ENCODE data around the gene GDPD5.

The GDPD5 gene

GRCh38 chr11:75468534-75469340 is 57.0 kb downstream of the GDPD5 start:
- DNase-seq (ENCODE audit: low read depth), result peak; percentile 38
- no peak overlapping the region for H3K4me3 ChIP-seq (ENCODE audit: low read length)
- TF ChIP-seq CTCF (conservative IDR thresholded peaks at IDR 0.05; ENCODE audit: low read length), result no peak

- TF ChIP-seq CTCF (conservative IDR thresholded peaks at IDR 0.05; ENCODE audit: low read length), result no peak
- H3K4me3 ChIP-seq (ENCODE audit: low read length), result no peak overlapping the region
- no peak for DNase-seq (ENCODE audit: low read depth)
Measured at GRCh38 chr11:75467881-75468280, 57.9 kb downstream of the GDPD5 start.

GRCh38 chr11:75467311-75467710 is 58.4 kb downstream of the GDPD5 start:
- no peak for DNase-seq (ENCODE audit: low read depth)
- TF ChIP-seq CTCF (conservative IDR thresholded peaks at IDR 0.05; ENCODE audit: low read length), result no peak
- H3K4me3 ChIP-seq (ENCODE audit: low read length), result no peak overlapping the region

GRCh38 chr11:75465701-75466531 is 59.8 kb downstream of the GDPD5 start:
- H3K4me3 ChIP-seq (ENCODE audit: low read length), result no peak overlapping the region
- peak; percentile 71 for DNase-seq (ENCODE audit: low read depth)
- no peak for TF ChIP-seq CTCF (conservative IDR thresholded peaks at IDR 0.05; ENCODE audit: low read length)

- no peak for TF ChIP-seq CTCF (conservative IDR thresholded peaks at IDR 0.05; ENCODE audit: low read length)
- DNase-seq (ENCODE audit: low read depth), result no peak
Measured at GRCh38 chr11:75463106-75463774, 62.5 kb downstream of the GDPD5 start.

GRCh38 chr11:75462117-75462653 is 63.6 kb downstream of the GDPD5 start:
- no peak overlapping the region for H3K4me3 ChIP-seq (ENCODE audit: low read length)
- no peak for DNase-seq (ENCODE audit: low read depth)

More at GRCh38 chr11:75463106-75463774, 62.5 kb downstream of the GDPD5 start:
- H3K4me3 ChIP-seq (ENCODE audit: low read length), result no peak overlapping the region

More at GRCh38 chr11:75462117-75462653, 63.6 kb downstream of the GDPD5 start:
- no peak for TF ChIP-seq CTCF (conservative IDR thresholded peaks at IDR 0.05; ENCODE audit: low read length)

Data from AG10803 (cell line).